Measurements from ENCODE around the gene REC114. TPM values are rescaled to one million over a fixed set of nuclear protein-coding genes. Genes with fewer than 3 reads are reported as not detected.
A peak's percentile ranks its signal among the peaks of the same experiment; 100 is the strongest.

REC114 gene
- total and polyA plus RNA-seq, 2 experiments from 2014 or later, result not detected

DNA sequence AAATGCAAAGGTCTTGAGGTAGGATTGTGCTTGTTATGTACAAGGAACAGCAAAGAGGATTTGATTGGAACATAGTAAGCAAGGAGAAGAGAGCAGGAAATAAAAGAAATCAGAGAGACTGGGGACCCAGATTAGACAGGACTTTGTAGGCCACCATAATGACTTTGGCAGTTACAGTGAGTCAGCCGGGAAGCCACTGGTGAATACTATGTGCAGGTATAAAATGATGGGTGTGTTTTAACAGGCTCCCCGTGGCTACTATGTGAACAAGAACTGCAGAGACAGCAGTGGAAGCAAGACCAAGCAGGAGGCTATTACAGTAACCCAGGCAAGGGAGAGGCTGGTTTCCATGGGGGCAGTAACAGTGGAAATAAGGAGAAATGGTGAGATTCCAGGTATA is 135.1 kb downstream of the REC114 start:
- Mint-ChIP-seq H3K4me1 (peaks cover 9% of the 10 kb centered on the region; the same call in 2 of the 3 replicates), H3K9me3 (no peaks in the 10 kb centered on the region), H3K27ac (peak overlapping the region; percentile 5; the same call in 1 of the 2 replicates), H3K27me3 (ENCODE audit: insufficient read depth, low read depth, poor library complexity) (no peaks in the 10 kb centered on the region), H3K36me3 (ENCODE audit: low read depth) (peaks cover 17% of the 10 kb centered on the region), H3K4me3 (no peak overlapping the region)
- 0 out of 2 replicates have a peak overlapping the region, but pooled peaks have one; percentile 15 for H3K27ac ChIP-seq (ENCODE audit: low read depth)
- peaks cover 16% of the 10 kb centered on the region for H3K36me3 ChIP-seq (ENCODE audit: insufficient read depth)
- H3K4me3 ChIP-seq, result no peak overlapping the region
- H2AFZ ChIP-seq, result no peak overlapping the region
- ATAC-seq (no peak), DNase-seq (ENCODE audit: low spot score) (no peak)
- H3K27me3 ChIP-seq (ENCODE audit: insufficient read depth), result no peaks in the 10 kb centered on the region
- no peaks in the 10 kb centered on the region; the same call in 1 of the 2 replicates for H4K20me1 ChIP-seq (replicated peaks; ENCODE audit: insufficient read depth)
- H3K4me2 ChIP-seq, result no peak overlapping the region
- H3K4me1 ChIP-seq (ENCODE audit: insufficient read depth), result no peaks in the 10 kb centered on the region
- no peaks in the 10 kb centered on the region for H3F3A ChIP-seq (replicated peaks; ENCODE audit: low read depth)
- H3K9me2 ChIP-seq (ENCODE audit: insufficient read depth), result no peaks in the 10 kb centered on the region
- no peaks in the 10 kb centered on the region for H3K79me2 ChIP-seq (replicated peaks; ENCODE audit: insufficient read depth)
- no peak for TF ChIP-seq CREB1 (CRISPR knock-in tag; IDR thresholded peaks at IDR 0.05; ENCODE audit: low read depth)
- TF ChIP-seq POLR2AphosphoS5 (IDR thresholded peaks at IDR 0.05; ENCODE audit: low read depth), result no peak
- TF ChIP-seq, protein P1, sequence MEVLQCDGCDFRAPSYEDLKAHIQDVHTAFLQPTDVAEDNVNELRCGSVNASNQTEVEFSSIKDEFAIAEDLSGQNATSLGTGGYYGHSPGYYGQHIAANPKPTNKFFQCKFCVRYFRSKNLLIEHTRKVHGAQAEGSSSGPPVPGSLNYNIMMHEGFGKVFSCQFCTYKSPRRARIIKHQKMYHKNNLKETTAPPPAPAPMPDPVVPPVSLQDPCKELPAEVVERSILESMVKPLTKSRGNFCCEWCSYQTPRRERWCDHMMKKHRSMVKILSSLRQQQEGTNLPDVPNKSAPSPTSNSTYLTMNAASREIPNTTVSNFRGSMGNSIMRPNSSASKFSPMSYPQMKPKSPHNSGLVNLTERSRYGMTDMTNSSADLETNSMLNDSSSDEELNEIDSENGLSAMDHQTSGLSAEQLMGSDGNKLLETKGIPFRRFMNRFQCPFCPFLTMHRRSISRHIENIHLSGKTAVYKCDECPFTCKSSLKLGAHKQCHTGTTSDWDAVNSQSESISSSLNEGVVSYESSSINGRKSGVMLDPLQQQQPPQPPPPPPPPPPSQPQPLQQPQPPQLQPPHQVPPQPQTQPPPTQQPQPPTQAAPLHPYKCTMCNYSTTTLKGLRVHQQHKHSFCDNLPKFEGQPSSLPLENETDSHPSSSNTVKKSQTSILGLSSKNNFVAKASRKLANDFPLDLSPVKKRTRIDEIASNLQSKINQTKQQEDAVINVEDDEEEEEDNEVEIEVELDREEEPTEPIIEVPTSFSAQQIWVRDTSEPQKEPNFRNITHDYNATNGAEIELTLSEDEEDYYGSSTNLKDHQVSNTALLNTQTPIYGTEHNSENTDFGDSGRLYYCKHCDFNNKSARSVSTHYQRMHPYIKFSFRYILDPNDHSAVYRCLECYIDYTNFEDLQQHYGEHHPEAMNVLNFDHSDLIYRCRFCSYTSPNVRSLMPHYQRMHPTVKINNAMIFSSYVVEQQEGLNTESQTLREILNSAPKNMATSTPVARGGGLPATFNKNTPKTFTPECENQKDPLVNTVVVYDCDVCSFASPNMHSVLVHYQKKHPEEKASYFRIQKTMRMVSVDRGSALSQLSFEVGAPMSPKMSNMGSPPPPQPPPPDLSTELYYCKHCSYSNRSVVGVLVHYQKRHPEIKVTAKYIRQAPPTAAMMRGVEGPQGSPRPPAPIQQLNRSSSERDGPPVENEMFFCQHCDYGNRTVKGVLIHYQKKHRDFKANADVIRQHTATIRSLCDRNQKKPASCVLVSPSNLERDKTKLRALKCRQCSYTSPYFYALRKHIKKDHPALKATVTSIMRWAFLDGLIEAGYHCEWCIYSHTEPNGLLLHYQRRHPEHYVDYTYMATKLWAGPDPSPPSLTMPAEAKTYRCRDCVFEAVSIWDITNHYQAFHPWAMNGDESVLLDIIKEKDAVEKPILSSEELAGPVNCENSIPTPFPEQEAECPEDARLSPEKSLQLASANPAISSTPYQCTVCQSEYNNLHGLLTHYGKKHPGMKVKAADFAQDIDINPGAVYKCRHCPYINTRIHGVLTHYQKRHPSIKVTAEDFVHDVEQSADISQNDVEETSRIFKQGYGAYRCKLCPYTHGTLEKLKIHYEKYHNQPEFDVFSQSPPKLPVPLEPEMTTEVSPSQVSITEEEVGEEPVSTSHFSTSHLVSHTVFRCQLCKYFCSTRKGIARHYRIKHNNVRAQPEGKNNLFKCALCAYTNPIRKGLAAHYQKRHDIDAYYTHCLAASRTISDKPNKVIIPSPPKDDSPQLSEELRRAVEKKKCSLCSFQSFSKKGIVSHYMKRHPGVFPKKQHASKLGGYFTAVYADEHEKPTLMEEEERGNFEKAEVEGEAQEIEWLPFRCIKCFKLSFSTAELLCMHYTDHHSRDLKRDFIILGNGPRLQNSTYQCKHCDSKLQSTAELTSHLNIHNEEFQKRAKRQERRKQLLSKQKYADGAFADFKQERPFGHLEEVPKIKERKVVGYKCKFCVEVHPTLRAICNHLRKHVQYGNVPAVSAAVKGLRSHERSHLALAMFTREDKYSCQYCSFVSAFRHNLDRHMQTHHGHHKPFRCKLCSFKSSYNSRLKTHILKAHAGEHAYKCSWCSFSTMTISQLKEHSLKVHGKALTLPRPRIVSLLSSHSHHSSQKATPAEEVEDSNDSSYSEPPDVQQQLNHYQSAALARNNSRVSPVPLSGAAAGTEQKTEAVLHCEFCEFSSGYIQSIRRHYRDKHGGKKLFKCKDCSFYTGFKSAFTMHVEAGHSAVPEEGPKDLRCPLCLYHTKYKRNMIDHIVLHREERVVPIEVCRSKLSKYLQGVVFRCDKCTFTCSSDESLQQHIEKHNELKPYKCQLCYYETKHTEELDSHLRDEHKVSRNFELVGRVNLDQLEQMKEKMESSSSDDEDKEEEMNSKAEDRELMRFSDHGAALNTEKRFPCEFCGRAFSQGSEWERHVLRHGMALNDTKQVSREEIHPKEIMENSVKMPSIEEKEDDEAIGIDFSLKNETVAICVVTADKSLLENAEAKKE (CRISPR knock-in tag; IDR thresholded peaks at IDR 0.05), result no peak
- no peak for TF ChIP-seq JUNB (IDR thresholded peaks at IDR 0.05; ENCODE audit: unreplicated experiment)
- no peak for TF ChIP-seq ZNF114 (CRISPR knock-in tag; IDR thresholded peaks at IDR 0.05)
- TF ChIP-seq, protein P2, sequence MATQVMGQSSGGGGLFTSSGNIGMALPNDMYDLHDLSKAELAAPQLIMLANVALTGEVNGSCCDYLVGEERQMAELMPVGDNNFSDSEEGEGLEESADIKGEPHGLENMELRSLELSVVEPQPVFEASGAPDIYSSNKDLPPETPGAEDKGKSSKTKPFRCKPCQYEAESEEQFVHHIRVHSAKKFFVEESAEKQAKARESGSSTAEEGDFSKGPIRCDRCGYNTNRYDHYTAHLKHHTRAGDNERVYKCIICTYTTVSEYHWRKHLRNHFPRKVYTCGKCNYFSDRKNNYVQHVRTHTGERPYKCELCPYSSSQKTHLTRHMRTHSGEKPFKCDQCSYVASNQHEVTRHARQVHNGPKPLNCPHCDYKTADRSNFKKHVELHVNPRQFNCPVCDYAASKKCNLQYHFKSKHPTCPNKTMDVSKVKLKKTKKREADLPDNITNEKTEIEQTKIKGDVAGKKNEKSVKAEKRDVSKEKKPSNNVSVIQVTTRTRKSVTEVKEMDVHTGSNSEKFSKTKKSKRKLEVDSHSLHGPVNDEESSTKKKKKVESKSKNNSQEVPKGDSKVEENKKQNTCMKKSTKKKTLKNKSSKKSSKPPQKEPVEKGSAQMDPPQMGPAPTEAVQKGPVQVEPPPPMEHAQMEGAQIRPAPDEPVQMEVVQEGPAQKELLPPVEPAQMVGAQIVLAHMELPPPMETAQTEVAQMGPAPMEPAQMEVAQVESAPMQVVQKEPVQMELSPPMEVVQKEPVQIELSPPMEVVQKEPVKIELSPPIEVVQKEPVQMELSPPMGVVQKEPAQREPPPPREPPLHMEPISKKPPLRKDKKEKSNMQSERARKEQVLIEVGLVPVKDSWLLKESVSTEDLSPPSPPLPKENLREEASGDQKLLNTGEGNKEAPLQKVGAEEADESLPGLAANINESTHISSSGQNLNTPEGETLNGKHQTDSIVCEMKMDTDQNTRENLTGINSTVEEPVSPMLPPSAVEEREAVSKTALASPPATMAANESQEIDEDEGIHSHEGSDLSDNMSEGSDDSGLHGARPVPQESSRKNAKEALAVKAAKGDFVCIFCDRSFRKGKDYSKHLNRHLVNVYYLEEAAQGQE (IDR thresholded peaks at IDR 0.05; ENCODE audit: unreplicated experiment), result no peak
- TF ChIP-seq ZNF331 (CRISPR knock-in tag; IDR thresholded peaks at IDR 0.05; ENCODE audit: low read depth), result no peak
- no peak for TF ChIP-seq STAT1 (IDR thresholded peaks at IDR 0.05; ENCODE audit: unreplicated experiment)
- TF ChIP-seq, protein P3, sequence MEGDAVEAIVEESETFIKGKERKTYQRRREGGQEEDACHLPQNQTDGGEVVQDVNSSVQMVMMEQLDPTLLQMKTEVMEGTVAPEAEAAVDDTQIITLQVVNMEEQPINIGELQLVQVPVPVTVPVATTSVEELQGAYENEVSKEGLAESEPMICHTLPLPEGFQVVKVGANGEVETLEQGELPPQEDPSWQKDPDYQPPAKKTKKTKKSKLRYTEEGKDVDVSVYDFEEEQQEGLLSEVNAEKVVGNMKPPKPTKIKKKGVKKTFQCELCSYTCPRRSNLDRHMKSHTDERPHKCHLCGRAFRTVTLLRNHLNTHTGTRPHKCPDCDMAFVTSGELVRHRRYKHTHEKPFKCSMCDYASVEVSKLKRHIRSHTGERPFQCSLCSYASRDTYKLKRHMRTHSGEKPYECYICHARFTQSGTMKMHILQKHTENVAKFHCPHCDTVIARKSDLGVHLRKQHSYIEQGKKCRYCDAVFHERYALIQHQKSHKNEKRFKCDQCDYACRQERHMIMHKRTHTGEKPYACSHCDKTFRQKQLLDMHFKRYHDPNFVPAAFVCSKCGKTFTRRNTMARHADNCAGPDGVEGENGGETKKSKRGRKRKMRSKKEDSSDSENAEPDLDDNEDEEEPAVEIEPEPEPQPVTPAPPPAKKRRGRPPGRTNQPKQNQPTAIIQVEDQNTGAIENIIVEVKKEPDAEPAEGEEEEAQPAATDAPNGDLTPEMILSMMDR (conservative IDR thresholded peaks at IDR 0.05; ENCODE audit: low read depth in 2 of 2), result no peak
- TF ChIP-seq EZH2 (IDR thresholded peaks at IDR 0.05; ENCODE audit: low read depth, unreplicated experiment), result no peak
- no peak for TF ChIP-seq NANOG (IDR thresholded peaks at IDR 0.05; ENCODE audit: borderline replicate concordance)
- TF ChIP-seq, protein P4, sequence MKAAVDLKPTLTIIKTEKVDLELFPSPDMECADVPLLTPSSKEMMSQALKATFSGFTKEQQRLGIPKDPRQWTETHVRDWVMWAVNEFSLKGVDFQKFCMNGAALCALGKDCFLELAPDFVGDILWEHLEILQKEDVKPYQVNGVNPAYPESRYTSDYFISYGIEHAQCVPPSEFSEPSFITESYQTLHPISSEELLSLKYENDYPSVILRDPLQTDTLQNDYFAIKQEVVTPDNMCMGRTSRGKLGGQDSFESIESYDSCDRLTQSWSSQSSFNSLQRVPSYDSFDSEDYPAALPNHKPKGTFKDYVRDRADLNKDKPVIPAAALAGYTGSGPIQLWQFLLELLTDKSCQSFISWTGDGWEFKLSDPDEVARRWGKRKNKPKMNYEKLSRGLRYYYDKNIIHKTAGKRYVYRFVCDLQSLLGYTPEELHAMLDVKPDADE (IDR thresholded peaks at IDR 0.05), result no peak
- TF ChIP-seq EZH2phosphoT487 (IDR thresholded peaks at IDR 0.05; ENCODE audit: unreplicated experiment), result no peak
